ENCODE data around the gene NFIX.

- no peak for TF ChIP-seq POLR2A (IDR thresholded peaks at IDR 0.05)
- TF ChIP-seq, protein P1, sequence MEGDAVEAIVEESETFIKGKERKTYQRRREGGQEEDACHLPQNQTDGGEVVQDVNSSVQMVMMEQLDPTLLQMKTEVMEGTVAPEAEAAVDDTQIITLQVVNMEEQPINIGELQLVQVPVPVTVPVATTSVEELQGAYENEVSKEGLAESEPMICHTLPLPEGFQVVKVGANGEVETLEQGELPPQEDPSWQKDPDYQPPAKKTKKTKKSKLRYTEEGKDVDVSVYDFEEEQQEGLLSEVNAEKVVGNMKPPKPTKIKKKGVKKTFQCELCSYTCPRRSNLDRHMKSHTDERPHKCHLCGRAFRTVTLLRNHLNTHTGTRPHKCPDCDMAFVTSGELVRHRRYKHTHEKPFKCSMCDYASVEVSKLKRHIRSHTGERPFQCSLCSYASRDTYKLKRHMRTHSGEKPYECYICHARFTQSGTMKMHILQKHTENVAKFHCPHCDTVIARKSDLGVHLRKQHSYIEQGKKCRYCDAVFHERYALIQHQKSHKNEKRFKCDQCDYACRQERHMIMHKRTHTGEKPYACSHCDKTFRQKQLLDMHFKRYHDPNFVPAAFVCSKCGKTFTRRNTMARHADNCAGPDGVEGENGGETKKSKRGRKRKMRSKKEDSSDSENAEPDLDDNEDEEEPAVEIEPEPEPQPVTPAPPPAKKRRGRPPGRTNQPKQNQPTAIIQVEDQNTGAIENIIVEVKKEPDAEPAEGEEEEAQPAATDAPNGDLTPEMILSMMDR (IDR thresholded peaks at IDR 0.05): no peak
These were observed 83.1 kb downstream of the NFIX start for GRCh38 chr19:13078381-13078780.
